Testis (tissue), 3 donors: ENCODE results near the gene PAK5. TPM values are rescaled to one million over a fixed set of nuclear protein-coding genes. Genes with fewer than 3 reads are reported as not detected.
A peak's percentile ranks its signal among the peaks of the same experiment; 100 is the strongest.

Experiments used
- DNase-seq: peaks from one replicate; pipeline ENCODE4 v3.0.0-alpha.2; 2019
- H3K27ac ChIP-seq, 2 donors: fragments of 200-600 bp; sonication (generic); one replicate each; pipeline ENCODE4 v1.5.1; 2019
- H3K27me3 ChIP-seq: fragments of 200-600 bp; sonication (generic); one replicate; pipeline ENCODE4 v1.5.1; 2019
- H3K36me3 ChIP-seq: fragments of 200-600 bp; sonication (generic); one replicate; pipeline ENCODE4 v1.5.1; 2017; ENCODE audit warnings: low read depth; ENCODE audit errors: missing control alignments
- H3K4me1 ChIP-seq: fragments of 200-600 bp; sonication (generic); one replicate; pipeline ENCODE4 v1.5.1; 2019
- H3K4me3 ChIP-seq, 2 donors: fragments of 200-600 bp; sonication (generic); one replicate each; pipeline ENCODE4 v1.5.1; 2017 to 2019
- H3K9me3 ChIP-seq: fragments of 200-600 bp; sonication (generic); one replicate; pipeline ENCODE4 v1.5.1; 2017
- POLR2A ChIP-seq: fragments of 450-650 bp; IDR thresholded peaks from one replicate; pipeline ENCODE4 v1.6.1; 2017; ENCODE audit warnings: antibody characterized with exemption, mild to moderate bottlenecking, moderate library complexity
- WGBS, 2 donors: methylation state at CpG; one replicate each; pipeline ENCODE4 v1.1.5; 2018; 5-methylcytosine and 5-hydroxymethylcytosine counted together
- intact Hi-C: fragments of 100-400 bp; cut with DNase I; formaldehyde crosslinking; loops from one replicate; pipeline ENCODE4 v1.15.1; 2023; ENCODE audit warnings: low total_unique reads
- polyA plus RNA-seq: library from polyadenylated mRNA; stranded (reverse); fragments of 350-450 nt; fragmentation: Illumina TruSeq; extraction: RNeasy Lipid Tissue Mini Kit (QIAGEN cat#74804); gene quantifications from one replicate; pipeline ENCODE4 v1.2.3, GENCODE V29; 2014; ENCODE audit warnings: low read depth, low replicate concordance; ENCODE audit not compliant: insufficient read depth
- total RNA-seq, 2 donors: library from RNA; depleted of rRNA; stranded (reverse); fragments of >200 nt; gene quantifications; one replicate each; pipeline ENCODE4 v1.2.3, GENCODE V29; 2016
- TF ChIP-seq, protein P1 (sequence below), 3 experiments: fragments of 450-650 bp in 2 of 3; fragments of 200-600 bp in 1 of 3; sonication (generic) in 1 of 3; IDR thresholded peaks; one replicate each; pipeline ENCODE4 v1.5.1; 2016 to 2019; ENCODE audit warnings: antibody characterized with exemption in 3 of 3, mild to moderate bottlenecking in 2 of 3, moderate library complexity in 1 of 3

Gene PAK5
- total and polyA plus RNA-seq, 3 donors from 2014 or later, result 0.21 to 0.87 (median 0.31) TPM

DNA sequence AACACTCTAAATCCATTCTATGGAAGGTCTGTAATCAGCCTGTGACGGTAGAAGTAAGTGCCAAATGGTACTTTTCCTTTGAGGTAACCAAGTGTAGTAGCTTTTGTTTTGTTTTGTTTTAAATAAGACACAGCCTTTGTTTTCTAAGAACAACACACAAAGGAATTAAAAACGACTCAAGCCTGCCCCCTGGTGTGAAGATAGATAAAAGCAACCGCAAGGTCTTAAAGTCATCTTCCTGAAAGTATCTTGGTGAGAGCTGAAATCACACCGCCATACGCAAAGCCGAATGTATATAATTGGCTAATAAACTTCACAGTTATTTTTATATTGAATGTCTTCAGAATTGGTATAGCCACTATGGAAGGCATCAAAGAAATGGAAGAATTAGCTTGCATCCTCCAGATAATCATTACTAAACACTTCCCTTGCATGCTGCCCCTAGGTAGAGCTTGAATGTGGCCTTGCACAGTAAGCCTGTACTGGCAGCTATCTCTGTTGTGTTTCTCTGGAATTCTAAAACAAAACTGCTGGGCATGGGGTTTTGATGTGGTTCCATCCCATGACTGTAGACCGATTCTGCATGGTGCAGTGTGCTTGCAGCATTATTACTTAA is 228.9 kb downstream of the PAK5 start:
- Histone ChIP-seq H3K27ac (no peak overlapping the region), H3K9me3 (no peaks in the 10 kb centered on the region), H3K36me3 (no peaks in the 10 kb centered on the region), H3K4me3 (no peak overlapping the region), H3K27me3 (no peaks in the 10 kb centered on the region), H3K4me1 (no peaks in the 10 kb centered on the region)
- intact Hi-C loops, result loop anchor here (5.0 kb wide), 1 partner anchor 198 kb away; no protein-coding TSS in a partner anchor
- 25 to 34% methylated on average over 7 of the region's 7 CpGs for WGBS, 2 donors
- TF ChIP-seq, protein P1, sequence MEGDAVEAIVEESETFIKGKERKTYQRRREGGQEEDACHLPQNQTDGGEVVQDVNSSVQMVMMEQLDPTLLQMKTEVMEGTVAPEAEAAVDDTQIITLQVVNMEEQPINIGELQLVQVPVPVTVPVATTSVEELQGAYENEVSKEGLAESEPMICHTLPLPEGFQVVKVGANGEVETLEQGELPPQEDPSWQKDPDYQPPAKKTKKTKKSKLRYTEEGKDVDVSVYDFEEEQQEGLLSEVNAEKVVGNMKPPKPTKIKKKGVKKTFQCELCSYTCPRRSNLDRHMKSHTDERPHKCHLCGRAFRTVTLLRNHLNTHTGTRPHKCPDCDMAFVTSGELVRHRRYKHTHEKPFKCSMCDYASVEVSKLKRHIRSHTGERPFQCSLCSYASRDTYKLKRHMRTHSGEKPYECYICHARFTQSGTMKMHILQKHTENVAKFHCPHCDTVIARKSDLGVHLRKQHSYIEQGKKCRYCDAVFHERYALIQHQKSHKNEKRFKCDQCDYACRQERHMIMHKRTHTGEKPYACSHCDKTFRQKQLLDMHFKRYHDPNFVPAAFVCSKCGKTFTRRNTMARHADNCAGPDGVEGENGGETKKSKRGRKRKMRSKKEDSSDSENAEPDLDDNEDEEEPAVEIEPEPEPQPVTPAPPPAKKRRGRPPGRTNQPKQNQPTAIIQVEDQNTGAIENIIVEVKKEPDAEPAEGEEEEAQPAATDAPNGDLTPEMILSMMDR (IDR thresholded peaks at IDR 0.05), result peak; percentile 54 to 78 (median 71)
- TF ChIP-seq POLR2A, result no peak
- DNase-seq, result peak; percentile 73

DNA sequence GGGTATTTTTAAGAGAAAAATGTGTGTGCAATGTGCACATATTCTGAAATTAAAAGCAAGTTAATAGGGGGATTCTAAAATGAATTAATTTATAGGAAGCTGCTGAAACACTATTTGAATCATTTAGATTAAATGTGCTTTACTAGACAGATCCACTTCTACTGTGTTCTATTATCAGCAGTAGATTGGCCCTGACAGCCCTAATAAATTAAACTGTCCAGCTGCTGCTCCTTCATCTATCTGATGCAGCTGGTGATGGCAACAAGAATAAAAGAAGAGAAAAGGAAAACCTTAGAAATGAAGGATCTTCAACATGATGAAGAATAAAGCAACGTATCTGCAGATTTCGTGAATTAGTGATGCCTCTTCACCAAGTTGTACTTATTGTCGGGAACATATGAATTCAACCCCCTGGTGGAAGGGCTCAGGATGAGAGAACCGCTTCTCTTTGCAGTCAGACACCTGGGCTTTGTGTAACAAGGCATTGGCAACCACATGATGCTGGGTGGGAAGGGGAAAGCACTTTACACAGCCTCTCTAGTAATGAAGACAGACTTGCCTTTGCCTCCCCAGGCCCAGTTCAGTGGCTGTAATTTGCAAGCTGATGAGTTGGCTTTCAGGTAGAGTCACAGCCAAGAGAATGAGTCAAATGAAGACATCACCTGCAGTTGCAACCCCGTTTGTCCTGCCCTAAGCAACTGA is 230.1 kb downstream of the PAK5 start:
- H3K9me3 ChIP-seq, result no peaks in the 10 kb centered on the region
- WGBS, 2 donors, result 85 to 93% methylated on average over 5 of the region's 5 CpGs
- intact Hi-C loops, result loop anchor here (5.0 kb wide), 1 partner anchor 196 kb away; no protein-coding TSS in a partner anchor
- H3K4me3 ChIP-seq, result no peak overlapping the region
- TF ChIP-seq, protein P1 (IDR thresholded peaks at IDR 0.05), result no peak
- no peak for TF ChIP-seq POLR2A
- no peaks in the 10 kb centered on the region for H3K27me3 ChIP-seq
- no peak for DNase-seq
- no peaks in the 10 kb centered on the region for H3K36me3 ChIP-seq
- H3K4me1 ChIP-seq, result no peaks in the 10 kb centered on the region
- H3K27ac ChIP-seq, result no peak overlapping the region

DNA sequence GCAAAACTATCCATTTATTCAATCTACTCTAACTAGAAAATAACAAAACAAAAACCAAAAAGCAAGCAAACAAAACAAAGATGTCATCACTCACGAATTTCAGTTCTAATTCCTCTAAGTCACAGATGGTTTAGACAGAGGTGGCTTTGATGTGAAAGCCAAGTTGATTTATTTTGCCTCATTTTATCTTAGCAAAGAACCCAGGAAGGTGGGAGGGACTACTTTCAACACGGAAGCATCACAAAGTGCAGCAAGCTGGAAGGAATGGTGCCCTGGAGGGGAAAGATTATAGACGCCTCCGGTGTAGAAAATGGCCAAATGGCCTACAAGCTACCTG is 236.1 kb downstream of the PAK5 start:
- intact Hi-C loops, result no loop called here
- TF ChIP-seq, protein P1 (IDR thresholded peaks at IDR 0.05), result no peak
- no peak for TF ChIP-seq POLR2A
- H3K4me1 ChIP-seq, result no peaks in the 10 kb centered on the region
- no peaks in the 10 kb centered on the region for H3K9me3 ChIP-seq
- H3K27me3 ChIP-seq, result no peaks in the 10 kb centered on the region
- H3K4me3 ChIP-seq, result no peak overlapping the region
- WGBS, 2 donors, result 54 to 62% methylated on average over 4 of the region's 4 CpGs
- no peak for DNase-seq
- no peak overlapping the region for H3K27ac ChIP-seq
- no peaks in the 10 kb centered on the region for H3K36me3 ChIP-seq

DNA sequence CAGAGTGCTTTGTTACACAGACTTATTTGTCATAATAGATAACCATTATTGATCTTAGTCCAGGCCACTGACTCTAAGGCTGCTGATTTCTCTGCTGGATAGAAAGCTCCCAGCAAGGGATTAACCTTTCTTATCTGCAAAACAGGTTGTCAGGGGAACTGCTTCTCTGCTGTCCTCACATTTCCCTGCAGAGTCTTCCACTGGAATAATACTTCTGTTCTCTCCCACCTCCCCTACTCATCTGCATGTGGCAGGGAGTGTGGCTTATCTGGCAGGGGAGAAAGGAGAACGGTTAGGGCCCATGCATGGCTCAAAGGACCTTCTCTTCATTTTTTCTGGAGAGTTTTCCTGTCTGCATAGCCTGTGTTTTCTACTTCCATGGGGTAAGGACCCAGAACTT is 238.3 kb downstream of the PAK5 start:
- no peak overlapping the region for H3K27ac ChIP-seq
- 50 to 61% methylated on average over 1 of the region's 1 CpG for WGBS, 2 donors
- no peaks in the 10 kb centered on the region for H3K9me3 ChIP-seq
- TF ChIP-seq, protein P1 (IDR thresholded peaks at IDR 0.05), result no peak
- no peak for TF ChIP-seq POLR2A
- H3K4me1 ChIP-seq, result no peaks in the 10 kb centered on the region
- no peak overlapping the region for H3K4me3 ChIP-seq
- H3K27me3 ChIP-seq, result no peaks in the 10 kb centered on the region
- DNase-seq, result no peak
- no peaks in the 10 kb centered on the region for H3K36me3 ChIP-seq
- intact Hi-C loops, result no loop called here
